Activated CD8-positive, alpha-beta memory T cell treated with anti-CD3 and anti-CD28 coated beads for 48 hours (primary cell): ENCODE measurements around the gene NEDD4L.

Source experiments
- DNase-seq, 3 experiments: peaks; one replicate each; pipeline ENCODE4 v3.0.0-alpha.2; 2020; ENCODE audit warnings: low read depth in 2 of 3, low spot score in 2 of 3

NEDD4L gene

DNA sequence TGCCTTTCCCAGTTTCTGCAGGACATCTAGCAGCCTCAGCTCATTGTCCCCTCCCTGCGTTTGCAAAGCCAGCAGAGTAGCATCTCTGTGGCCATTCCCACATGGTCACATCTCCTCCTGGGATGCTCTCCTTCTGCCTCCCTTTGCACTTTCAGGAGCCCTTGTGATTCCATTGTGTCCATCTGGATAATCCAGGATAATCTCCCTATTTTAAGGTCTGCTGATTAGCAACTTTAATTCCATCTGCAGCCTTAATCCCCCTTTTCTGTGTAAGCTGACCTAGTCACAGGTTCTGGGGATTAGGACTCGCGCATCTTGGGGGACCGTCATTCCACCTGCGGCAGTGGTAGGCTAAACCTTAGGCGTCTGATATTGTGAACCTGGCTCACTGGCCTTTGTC, 70.7 kb downstream of the NEDD4L start:
- no peak for DNase-seq

DNA sequence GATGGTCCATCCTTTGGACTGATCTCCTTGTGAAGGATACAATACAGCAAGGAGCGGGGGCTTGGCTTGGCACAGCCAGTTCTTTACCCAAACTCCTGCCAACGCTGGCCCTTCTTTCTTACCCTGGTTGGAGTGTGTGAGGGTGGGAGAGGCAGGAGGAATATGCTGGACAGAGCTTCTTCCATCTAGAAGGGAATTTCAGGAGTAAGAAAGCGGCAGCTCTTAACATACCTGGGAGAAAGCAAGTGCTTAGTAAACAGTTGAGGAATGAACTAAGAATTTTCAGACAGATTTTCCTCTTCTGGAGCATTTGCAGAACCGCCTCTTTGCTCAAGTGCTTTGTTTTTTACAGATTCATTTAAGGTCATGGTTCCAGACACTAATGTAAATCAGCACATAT, 72.8 kb downstream of the NEDD4L start:
- DNase-seq: no peak

GRCh38 chr18:58117786-58118403, 73.9 kb downstream of the NEDD4L start:
- no peak for DNase-seq

DNA sequence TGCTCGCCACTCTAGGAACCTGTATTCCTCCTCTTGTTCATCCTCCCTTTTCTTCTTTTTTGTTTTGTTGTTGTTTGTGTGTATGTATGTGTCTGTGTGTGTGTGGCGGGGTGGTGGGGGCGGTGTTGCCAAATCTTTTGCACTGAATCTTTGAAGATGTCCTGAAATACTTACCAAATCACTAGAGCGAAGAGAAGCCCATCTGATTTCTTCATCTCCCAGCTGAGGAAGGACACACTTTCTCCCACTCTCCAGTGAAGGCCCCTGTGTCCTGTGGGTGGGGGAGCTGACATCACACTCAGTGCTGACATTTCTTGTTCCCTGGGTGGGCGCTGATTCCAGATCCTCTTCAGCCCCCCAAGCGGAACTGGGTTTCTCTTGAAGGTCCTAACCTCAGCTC, 74.5 kb downstream of the NEDD4L start:
- no peak for DNase-seq

DNA sequence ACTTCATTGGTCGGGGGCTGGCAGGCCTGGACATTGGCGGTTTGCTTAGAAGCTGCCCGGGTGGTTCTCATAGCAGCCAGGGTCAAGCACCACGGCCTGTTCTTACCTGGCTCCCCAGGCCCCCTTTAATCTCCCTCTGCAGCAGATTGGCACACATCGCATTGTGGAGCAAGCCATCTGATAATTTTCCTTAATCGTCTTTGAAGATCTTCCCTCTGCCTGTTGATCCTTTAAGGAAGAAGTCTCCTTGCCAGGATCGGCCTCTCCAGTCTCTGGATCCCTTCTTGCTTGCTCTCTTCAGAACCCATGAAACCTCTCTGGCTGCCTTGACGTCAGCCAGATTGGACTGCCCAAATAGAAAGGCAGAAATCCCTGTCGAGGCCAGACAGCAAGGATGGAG, 75.8 kb downstream of the NEDD4L start:
- no peak for DNase-seq

DNA sequence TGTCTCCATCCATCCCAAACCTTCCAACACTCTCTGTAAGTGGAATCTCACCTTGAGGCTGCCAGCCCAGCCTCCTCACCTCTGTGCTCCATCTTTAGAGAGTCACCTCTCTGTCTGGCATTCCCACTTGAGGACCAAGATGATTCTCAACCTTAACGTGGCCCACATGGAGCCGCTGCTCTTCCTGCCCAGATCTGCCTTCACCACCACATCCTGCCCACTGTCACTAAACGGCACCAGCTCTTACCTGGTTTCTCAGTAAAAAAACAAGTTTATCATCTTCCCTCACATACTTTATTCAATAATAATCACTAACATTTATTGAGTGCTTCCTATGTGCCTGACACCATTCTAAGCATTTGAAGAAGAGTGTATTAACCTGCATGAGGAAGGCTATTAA, 80.4 kb downstream of the NEDD4L start:
- DNase-seq: no peak

- no peak for DNase-seq
Measured at GRCh38 chr18:58125183-58125582, 81.2 kb downstream of the NEDD4L start.

DNA sequence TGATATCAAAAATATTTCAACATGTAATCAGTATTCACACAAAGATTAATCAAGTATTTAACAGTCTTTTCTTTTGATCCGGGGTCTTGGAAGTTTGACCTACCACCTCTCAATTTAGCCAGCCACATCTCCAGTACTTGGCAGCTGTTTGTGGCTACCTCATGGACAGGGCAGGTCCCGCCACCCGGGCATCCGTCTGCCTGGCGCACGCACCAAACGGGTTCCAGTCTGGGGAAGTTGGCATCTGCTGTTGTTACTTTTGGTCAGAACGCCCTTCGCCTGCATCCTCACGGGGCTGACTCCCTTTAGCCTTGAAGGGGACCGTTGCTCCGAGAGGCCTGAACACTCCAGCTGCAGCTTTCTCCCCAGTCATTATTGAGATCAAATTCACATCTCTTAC, 81.7 kb downstream of the NEDD4L start:
- no peak for DNase-seq

GRCh38 chr18:58128381-58129374, 84.7 kb downstream of the NEDD4L start:
- DNase-seq: no peak

DNA sequence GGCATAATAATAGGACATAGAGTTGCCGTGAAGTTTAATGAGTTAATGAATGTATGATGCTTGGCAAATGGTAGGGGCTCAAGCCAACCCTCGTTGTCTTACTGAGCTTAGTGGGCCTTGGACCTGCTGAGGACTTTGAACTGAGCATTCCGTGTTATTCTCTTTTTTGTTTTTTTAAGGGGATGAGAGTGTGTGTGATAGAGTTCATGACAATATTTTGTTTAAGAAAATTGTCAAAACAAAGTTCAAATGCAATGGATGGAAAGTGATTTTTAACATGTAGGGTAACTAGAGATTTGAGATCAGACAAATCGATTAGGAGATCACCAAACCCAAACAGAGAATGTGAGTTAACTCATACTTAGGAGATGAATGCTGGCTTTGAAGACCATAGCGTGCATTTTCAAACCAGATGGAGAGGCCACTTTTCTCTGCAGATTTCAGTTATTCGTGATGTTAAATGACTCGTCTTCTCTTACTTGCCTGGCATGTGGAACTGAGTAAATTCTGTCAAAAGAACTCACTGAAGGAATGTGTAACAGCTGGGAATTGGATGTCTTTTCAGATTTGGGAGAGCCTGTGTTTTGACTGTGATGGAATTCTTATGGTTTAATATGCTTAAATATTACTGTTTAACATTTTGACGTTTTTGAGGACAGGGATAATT, 88.7 kb downstream of the NEDD4L start:
- DNase-seq: no peak

GRCh38 chr18:58135183-58135641, 91.2 kb downstream of the NEDD4L start:
- no peak for DNase-seq

- peak in 2 of 3 experiments; percentile 4 to 6 for DNase-seq
Measured at GRCh38 chr18:58135701-58136331, 91.8 kb downstream of the NEDD4L start.

- no peak for DNase-seq
Measured at GRCh38 chr18:58136879-58137278, 92.9 kb downstream of the NEDD4L start.

GRCh38 chr18:58139459-58140386, 95.7 kb downstream of the NEDD4L start:
- no peak for DNase-seq

DNA sequence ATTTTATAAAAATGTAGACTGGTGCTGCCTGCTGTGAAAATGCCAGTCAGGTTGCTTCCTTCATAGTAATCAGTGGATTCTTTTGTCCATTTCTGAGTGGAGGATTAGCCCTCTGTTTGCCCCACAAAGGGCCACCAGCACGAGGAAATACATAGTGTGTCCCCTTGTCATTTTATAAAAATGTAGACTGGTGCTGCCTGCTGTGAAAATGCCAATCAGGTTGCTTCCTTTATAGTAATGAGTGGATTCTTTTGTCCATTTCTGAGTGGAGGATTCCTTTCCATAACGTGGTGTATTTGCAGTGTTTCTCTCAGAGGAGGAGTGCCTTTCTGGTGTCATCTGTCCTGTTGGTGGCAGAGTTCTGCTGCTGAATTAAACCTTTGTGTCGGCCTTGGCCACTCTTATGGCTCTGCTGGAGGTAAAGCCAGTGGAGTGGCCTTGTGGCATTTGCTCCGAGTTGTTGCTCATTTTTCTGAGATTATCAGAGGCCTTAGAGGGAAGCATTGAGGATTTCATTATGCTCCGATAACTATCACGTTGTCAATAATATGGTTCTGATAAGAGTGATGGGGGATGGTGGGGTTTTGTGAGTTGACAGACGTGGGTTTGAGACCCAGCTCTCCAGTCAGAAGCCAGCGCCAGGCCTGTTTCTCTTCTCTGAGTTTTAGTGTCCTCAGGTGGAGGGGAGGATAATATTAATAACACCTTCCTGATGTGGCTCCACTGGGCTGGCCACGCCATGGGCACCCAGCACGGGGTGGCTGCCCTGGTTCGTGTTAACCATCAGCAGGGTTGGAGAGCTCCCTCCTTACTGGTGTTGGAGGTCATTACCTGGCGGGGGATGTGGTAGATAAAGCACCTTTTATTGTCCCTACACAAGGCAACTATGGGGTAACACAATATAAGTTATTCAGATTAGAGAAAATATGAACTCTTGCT, 96.6 kb downstream of the NEDD4L start:
- no peak for DNase-seq

DNA sequence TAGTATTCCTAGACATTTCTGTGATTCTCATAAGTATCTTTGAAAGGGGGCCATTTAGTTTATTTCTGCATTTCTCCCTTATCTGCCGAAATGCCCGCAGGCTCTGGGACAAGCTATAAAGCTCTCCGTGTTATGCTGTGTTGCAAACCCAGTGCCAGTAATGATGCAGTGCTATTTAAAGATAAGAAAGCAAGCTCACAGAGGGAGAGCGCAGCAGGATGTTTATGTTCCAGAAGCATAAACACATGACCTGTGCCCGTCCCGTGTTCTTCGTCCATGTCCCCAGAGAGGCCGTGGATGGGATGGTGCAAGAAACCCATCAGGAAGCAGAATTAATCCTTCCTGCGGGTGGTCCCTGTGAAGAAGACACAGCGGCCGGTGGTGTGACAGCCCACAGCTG, 99.4 kb downstream of the NEDD4L start:
- DNase-seq: no peak

- no peak for DNase-seq
Measured at GRCh38 chr18:58144106-58144505, 100.1 kb downstream of the NEDD4L start.

GRCh38 chr18:58144671-58145285, 100.8 kb downstream of the NEDD4L start:
- DNase-seq: no peak

GRCh38 chr18:58146099-58146498, 102.1 kb downstream of the NEDD4L start:
- DNase-seq: no peak
